ENCODE data around the gene VWA3A.
A peak's percentile ranks its signal among the peaks of the same experiment; 100 is the strongest.
"Not testable (repeated sequence)": the region's sequence is repeated elsewhere in the genome, so short reads cannot be mapped to it uniquely, and the experiment has no call there.

The VWA3A gene

GRCh38 chr16:22183901-22184614, 91.7 kb downstream of the VWA3A start:
- peak; percentile 60 for DNase-seq (ENCODE audit: low spot score)

- no peak for DNase-seq (ENCODE audit: low spot score)
Observed at GRCh38 chr16:22184615-22184968, 92.3 kb downstream of the VWA3A start.

- DNase-seq (ENCODE audit: low spot score), result no peak
Observed at GRCh38 chr16:22186517-22186916, 94.2 kb downstream of the VWA3A start.

- DNase-seq (ENCODE audit: low spot score), result no peak
Observed at GRCh38 chr16:22188267-22188594, 95.9 kb downstream of the VWA3A start.

- peak; percentile 69 for DNase-seq (ENCODE audit: low spot score)
Observed at GRCh38 chr16:22188595-22189442, 96.5 kb downstream of the VWA3A start.

- no peak for DNase-seq (ENCODE audit: low spot score)
Observed at GRCh38 chr16:22189473-22190080, 97.2 kb downstream of the VWA3A start.

GRCh38 chr16:22190081-22190775, 97.9 kb downstream of the VWA3A start:
- peak; percentile 79 for DNase-seq (ENCODE audit: low spot score)

- peak; percentile 83 for DNase-seq (ENCODE audit: low spot score)
Observed at GRCh38 chr16:22190776-22191531, 98.6 kb downstream of the VWA3A start.

GRCh38 chr16:22191532-22192260, 99.4 kb downstream of the VWA3A start:
- DNase-seq (ENCODE audit: low spot score), result no peak

GRCh38 chr16:22192261-22193062, 100.1 kb downstream of the VWA3A start:
- DNase-seq (ENCODE audit: low spot score), result peak; percentile 32

GRCh38 chr16:22193063-22193411, 100.7 kb downstream of the VWA3A start:
- DNase-seq (ENCODE audit: low spot score), result no peak

- no peak for DNase-seq (ENCODE audit: low spot score)
Observed at GRCh38 chr16:22194707-22195444, 102.5 kb downstream of the VWA3A start.

- DNase-seq (ENCODE audit: low spot score), result no peak
Observed at GRCh38 chr16:22195445-22195694, 103.0 kb downstream of the VWA3A start.

- DNase-seq (ENCODE audit: low spot score), result peak; percentile 60
Observed at GRCh38 chr16:22195695-22196558, 103.6 kb downstream of the VWA3A start.

GRCh38 chr16:22196559-22197168, 104.3 kb downstream of the VWA3A start:
- not testable (repeated sequence) for DNase-seq (ENCODE audit: low spot score)

- DNase-seq (ENCODE audit: low spot score), result no peak
Observed at GRCh38 chr16:22198547-22199293, 106.4 kb downstream of the VWA3A start.

- no peak for DNase-seq (ENCODE audit: low spot score)
Observed at GRCh38 chr16:22202261-22202637, 109.9 kb downstream of the VWA3A start.

- no peak for DNase-seq (ENCODE audit: low spot score)
Observed at GRCh38 chr16:22203091-22203490, 110.8 kb downstream of the VWA3A start.
